WERI-Rb-1 (cell line): Measurements from ENCODE around the gene SLC6A18.

Experiments used
- DNase-seq: peaks from one replicate; pipeline ENCODE4 v3.0.0-alpha.2; 2020
- H3K27ac ChIP-seq: fragments of 250-450 bp; sonication (Bioruptor Pico); 2 replicates; pipeline ENCODE4 v1.5.1; 2020; ENCODE audit warnings: mild to moderate bottlenecking, moderate library complexity
- H3K27me3 ChIP-seq: fragments of 250-450 bp; sonication (Bioruptor Pico); 2 replicates; pipeline ENCODE4 v1.5.1; 2021; ENCODE audit warnings: mild to moderate bottlenecking, low read depth, moderate library complexity; ENCODE audit not compliant: insufficient read depth, severe bottlenecking
- H3K36me3 ChIP-seq: fragments of 250-450 bp; sonication (Bioruptor Pico); 2 replicates; pipeline ENCODE4 v1.5.1; 2020; ENCODE audit warnings: mild to moderate bottlenecking, moderate library complexity
- H3K4me3 ChIP-seq: 2 replicates; pipeline ENCODE4 v1.5.1; 2011; ENCODE audit warnings: low read depth, mild to moderate bottlenecking, control low read depth, low read length
- H3K9me3 ChIP-seq: fragments of 250-450 bp; sonication (Bioruptor Pico); 2 replicates; pipeline ENCODE4 v1.5.1; 2021; ENCODE audit warnings: mild to moderate bottlenecking, moderate library complexity; ENCODE audit not compliant: severe bottlenecking
- TF ChIP-seq, protein P1 (sequence below): IDR thresholded peaks from 2 replicates; pipeline ENCODE4 v1.5.1; 2011; ENCODE audit warnings: low read depth, mild to moderate bottlenecking, control low read depth, inconsistent platforms, low read length

SLC6A18 gene

DNA sequence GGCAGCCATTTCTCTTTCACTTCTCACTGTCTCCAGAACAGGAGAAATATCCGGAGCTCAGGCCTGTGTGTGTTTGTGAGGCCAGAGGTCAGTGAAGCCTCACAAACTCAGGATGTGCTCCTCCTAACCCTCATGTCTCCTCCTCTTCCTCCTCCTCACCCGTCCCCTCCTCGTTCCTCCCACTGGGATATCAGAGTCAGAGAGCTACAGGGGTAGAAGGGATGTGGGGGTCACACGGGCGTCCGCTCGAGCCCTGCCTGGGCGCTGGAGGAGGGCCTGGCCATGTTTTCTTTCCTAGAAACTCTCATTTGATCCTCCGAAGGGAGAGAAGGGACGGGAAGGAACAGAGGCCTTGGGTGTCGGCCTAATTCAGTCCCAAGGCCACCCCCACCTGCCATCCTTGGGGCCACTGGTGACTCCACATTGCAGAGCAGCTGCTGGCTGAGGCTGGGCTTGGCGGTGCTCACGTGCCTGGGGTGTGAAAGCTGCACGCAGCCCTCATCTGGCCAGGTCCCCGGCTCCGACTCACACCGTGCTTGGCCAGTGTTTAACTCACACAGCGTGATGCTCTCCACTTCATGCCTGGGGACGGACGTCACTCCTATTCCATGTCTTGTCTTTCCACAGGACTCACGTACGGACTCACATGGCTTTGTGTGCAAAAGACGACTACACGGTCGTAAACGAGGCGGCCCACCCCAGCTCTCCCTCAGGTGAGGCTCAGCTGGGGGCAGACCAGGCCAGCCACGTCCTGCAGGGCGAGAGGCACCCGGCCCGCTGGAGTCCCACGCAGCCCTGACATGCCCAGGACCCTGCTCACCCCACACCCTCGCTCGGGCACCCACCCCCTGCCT, 46.4 kb upstream of the SLC6A18 start:
- no peak for DNase-seq
- TF ChIP-seq, protein P1, sequence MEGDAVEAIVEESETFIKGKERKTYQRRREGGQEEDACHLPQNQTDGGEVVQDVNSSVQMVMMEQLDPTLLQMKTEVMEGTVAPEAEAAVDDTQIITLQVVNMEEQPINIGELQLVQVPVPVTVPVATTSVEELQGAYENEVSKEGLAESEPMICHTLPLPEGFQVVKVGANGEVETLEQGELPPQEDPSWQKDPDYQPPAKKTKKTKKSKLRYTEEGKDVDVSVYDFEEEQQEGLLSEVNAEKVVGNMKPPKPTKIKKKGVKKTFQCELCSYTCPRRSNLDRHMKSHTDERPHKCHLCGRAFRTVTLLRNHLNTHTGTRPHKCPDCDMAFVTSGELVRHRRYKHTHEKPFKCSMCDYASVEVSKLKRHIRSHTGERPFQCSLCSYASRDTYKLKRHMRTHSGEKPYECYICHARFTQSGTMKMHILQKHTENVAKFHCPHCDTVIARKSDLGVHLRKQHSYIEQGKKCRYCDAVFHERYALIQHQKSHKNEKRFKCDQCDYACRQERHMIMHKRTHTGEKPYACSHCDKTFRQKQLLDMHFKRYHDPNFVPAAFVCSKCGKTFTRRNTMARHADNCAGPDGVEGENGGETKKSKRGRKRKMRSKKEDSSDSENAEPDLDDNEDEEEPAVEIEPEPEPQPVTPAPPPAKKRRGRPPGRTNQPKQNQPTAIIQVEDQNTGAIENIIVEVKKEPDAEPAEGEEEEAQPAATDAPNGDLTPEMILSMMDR = no peak
- H3K27ac ChIP-seq = no peak overlapping the region
- H3K4me3 ChIP-seq = no peak overlapping the region
- no peaks in the 10 kb centered on the region for H3K27me3 ChIP-seq
- no peaks in the 10 kb centered on the region for H3K36me3 ChIP-seq
- no peaks in the 10 kb centered on the region for H3K9me3 ChIP-seq

- TF ChIP-seq, protein P1 = no peak
- H3K36me3 ChIP-seq = no peaks in the 10 kb centered on the region
- DNase-seq = no peak
- H3K27ac ChIP-seq = no peak overlapping the region
- no peaks in the 10 kb centered on the region for H3K27me3 ChIP-seq
- no peak overlapping the region for H3K4me3 ChIP-seq
- no peaks in the 10 kb centered on the region for H3K9me3 ChIP-seq
Observed at GRCh38 chr5:1179383-1179715, 45.8 kb upstream of the SLC6A18 start.

DNA sequence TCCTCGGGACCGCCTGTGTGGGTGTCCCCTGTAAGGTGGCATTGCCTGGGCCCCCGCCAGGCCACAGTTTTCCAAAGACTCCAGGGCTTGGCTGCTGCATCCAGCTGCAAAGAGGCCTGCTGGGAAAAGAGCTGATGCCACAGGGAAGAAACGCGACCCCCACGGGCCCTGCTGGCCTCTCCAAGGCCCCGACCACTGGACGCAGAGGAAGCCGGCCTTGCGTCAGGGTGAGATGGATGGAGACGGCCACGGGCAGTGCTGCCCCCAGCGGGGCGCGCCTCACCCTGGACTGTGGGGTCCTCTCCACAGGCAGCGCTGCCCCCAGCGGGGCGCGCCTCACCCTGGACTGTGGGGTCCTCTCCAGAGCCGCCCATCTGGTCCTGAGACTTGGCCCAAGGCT, 45.1 kb upstream of the SLC6A18 start:
- H3K27ac ChIP-seq = no peak overlapping the region
- no peaks in the 10 kb centered on the region for H3K36me3 ChIP-seq
- no peaks in the 10 kb centered on the region for H3K9me3 ChIP-seq
- TF ChIP-seq, protein P1 = no peak
- H3K27me3 ChIP-seq = no peaks in the 10 kb centered on the region
- DNase-seq = no peak
- no peak overlapping the region for H3K4me3 ChIP-seq

DNA sequence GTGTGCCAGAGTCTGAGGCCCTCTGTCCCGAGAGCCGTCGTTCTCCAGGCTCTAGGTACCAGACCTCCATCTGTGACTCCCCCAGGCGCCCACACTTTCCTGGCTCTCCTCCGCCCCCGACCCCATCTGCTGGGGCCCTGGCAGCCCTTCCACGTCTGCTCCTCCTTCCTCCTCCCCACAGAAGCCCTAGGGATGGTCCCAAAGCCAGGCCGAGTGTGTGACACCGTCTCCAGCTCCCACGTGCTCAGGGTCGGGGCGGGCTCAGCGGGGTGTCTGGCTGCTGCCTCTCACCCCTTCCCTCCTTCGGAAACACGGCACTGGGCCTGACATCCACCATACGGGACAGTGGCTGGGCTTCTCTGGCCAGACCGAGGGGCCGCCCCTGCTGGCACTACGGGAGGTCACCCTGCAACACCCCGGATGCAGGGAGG, 44.3 kb upstream of the SLC6A18 start:
- Histone ChIP-seq H3K4me3 (no peak overlapping the region), H3K9me3 (no peaks in the 10 kb centered on the region), H3K27me3 (no peaks in the 10 kb centered on the region), H3K36me3 (no peaks in the 10 kb centered on the region), H3K27ac (no peak overlapping the region)
- TF ChIP-seq, protein P1 = no peak
- DNase-seq = no peak

GRCh38 chr5:1181451-1182359, 43.5 kb upstream of the SLC6A18 start:
- Histone ChIP-seq H3K4me3 (no peak overlapping the region), H3K9me3 (no peaks in the 10 kb centered on the region), H3K36me3 (no peaks in the 10 kb centered on the region), H3K27me3 (no peaks in the 10 kb centered on the region), H3K27ac (no peak overlapping the region; the same call in 1 of the 2 replicates)
- DNase-seq = no peak
- TF ChIP-seq, protein P1 = no peak
